GM12878 (cell line): ENCODE results near the gene NPHP1. TPM values are rescaled to one million over a fixed set of nuclear protein-coding genes. Genes with fewer than 3 reads are reported as not detected.

Experiments used
- ATAC-seq: fragments of 200-7000 bp; cut with Tn5 transposase; 3 replicates; pipeline ENCODE4 v1.9.1; 2020; ENCODE audit warnings: mild to moderate bottlenecking, moderate library complexity
- BruUV-seq: library from RNA; stranded (reverse); fragments of 400-500 nt; replicated peaks from 2 replicates; lab custom pipeline; 2021; lab: Mats Ljungman, UMichigan
- CTCF ChIA-PET: fragments of 300-600 bp; sonication (Branson Sonifier 250); formaldehyde crosslinking; extraction: SDS; loops from one replicate; lab custom pipeline; 2021; ENCODE audit warnings: inconsistent platforms; lab: Yijun Ruan, JAX
- POLR2A ChIA-PET: fragments of 350-600 bp; formaldehyde crosslinking; extraction: SDS; loops from one replicate; lab custom pipeline; 2021; ENCODE audit warnings: inconsistent platforms; lab: Charles Lee
- RAD21 ChIA-PET: fragments of 300-600 bp; sonication (Branson Sonifier 250); formaldehyde crosslinking; loops from one replicate; lab custom pipeline; 2023; ENCODE audit warnings: antibody characterized with exemption; ENCODE audit not compliant: unreplicated experiment; lab: Charles Lee
- SMC1A ChIA-PET: fragments of 300-600 bp; sonication (Branson Sonifier 250); formaldehyde crosslinking; loops from one replicate; lab custom pipeline; 2023; ENCODE audit not compliant: unreplicated experiment, uncharacterized antibody; lab: Charles Lee
- DNase-seq: peaks from one replicate; pipeline ENCODE4 v3.0.0-alpha.2; 2011; ENCODE audit warnings: low read depth, low spot score
- FAIRE-seq: peaks from 3 replicates; lab custom pipeline; 2011; peaks lifted over from hg19 to GRCh38; lab: Jason Lieb, UNC
- H2AFZ ChIP-seq: 2 replicates; pipeline ENCODE4 v1.6.0; 2011; ENCODE audit warnings: low read depth, low read length, control low read depth; ENCODE audit not compliant: control insufficient read depth
- H3K27ac ChIP-seq: 2 replicates; pipeline ENCODE4 v1.5.1; 2011; ENCODE audit warnings: control low read depth; ENCODE audit not compliant: control insufficient read depth, insufficient read depth
- H3K27me3 ChIP-seq, 2 experiments: replicated peaks in 1 of 2; 2 replicates each; pipeline versions ENCODE4 v1.6.0 to v1.6.1; 2011; ENCODE audit warnings: low read length in 1 of 2; ENCODE audit not compliant: control insufficient read depth in 2 of 2, insufficient read depth in 2 of 2
- H3K36me3 ChIP-seq, 2 experiments: 2 replicates each; pipeline ENCODE4 v1.5.1; 2011; ENCODE audit warnings: low read length in 1 of 2; ENCODE audit not compliant: control insufficient read depth in 2 of 2, insufficient read depth in 2 of 2
- H3K4me1 ChIP-seq: 2 replicates; pipeline ENCODE4 v1.6.1; 2011; ENCODE audit warnings: mild to moderate bottlenecking, low read length, moderate library complexity, mixed read lengths; ENCODE audit not compliant: control insufficient read depth, insufficient read depth
- H3K4me2 ChIP-seq: 2 replicates; pipeline ENCODE4 v1.6.0; 2011; ENCODE audit warnings: control low read depth; ENCODE audit not compliant: control insufficient read depth, insufficient read depth
- H3K4me3 ChIP-seq: fragments of 200-600 bp; sonication (generic); 2 replicates; pipeline ENCODE4 v1.5.1; 2016
- H3K79me2 ChIP-seq: 2 replicates; pipeline ENCODE4 v1.6.0; 2011; ENCODE audit warnings: low read length; ENCODE audit not compliant: control insufficient read depth, insufficient read depth
- H3K9ac ChIP-seq: 2 replicates; pipeline ENCODE4 v1.8.0; 2011; ENCODE audit warnings: low read length, control low read depth, mixed read lengths; ENCODE audit not compliant: control insufficient read depth, insufficient read depth
- H3K9me3 ChIP-seq: replicated peaks from 3 replicates; pipeline ENCODE4 v1.5.1; 2011; ENCODE audit warnings: mild to moderate bottlenecking, low read length; ENCODE audit not compliant: control insufficient read depth, insufficient read depth
- H4K20me1 ChIP-seq: 2 replicates; pipeline ENCODE4 v1.6.0; 2011; ENCODE audit not compliant: control insufficient read depth, insufficient read depth
- ASH2L ChIP-seq: fragments of 300-600, 200-600 bp; sonication (generic); IDR thresholded peaks from 2 replicates; pipeline ENCODE4 v1.6.1; 2017; ENCODE audit warnings: low read depth, mild to moderate bottlenecking, borderline replicate concordance
- CHD4 ChIP-seq: fragments of 200-600 bp; sonication (generic); IDR thresholded peaks from 2 replicates; pipeline ENCODE4 v1.6.1; 2016; ENCODE audit warnings: mild to moderate bottlenecking
- FOXK2 ChIP-seq: fragments of 450-650 bp; IDR thresholded peaks from 2 replicates; pipeline ENCODE4 v1.6.1; 2017; ENCODE audit warnings: mild to moderate bottlenecking, moderate library complexity
- GABPA ChIP-seq: IDR thresholded peaks from 2 replicates; pipeline ENCODE4 v1.6.1; 2014; ENCODE audit warnings: antibody characterized with exemption, low read depth, mild to moderate bottlenecking, inconsistent platforms
- HSF1 ChIP-seq: fragments of 150-350 bp; IDR thresholded peaks from 2 replicates; pipeline ENCODE4 v1.6.1; 2014; ENCODE audit warnings: mild to moderate bottlenecking, low read depth, low read length
- MLLT1 ChIP-seq: fragments of 450-650 bp; IDR thresholded peaks from 2 replicates; pipeline ENCODE4 v1.6.1; 2016; ENCODE audit warnings: mild to moderate bottlenecking
- NRF1 ChIP-seq: conservative IDR thresholded peaks from 2 replicates; pipeline ENCODE4 v1.6.1; 2011; ENCODE audit warnings: mild to moderate bottlenecking, low read depth, low read length, improper control_type of control experiment
- RBBP5 ChIP-seq: fragments of 200-600 bp; sonication (generic); conservative IDR thresholded peaks from 2 replicates; pipeline ENCODE4 v1.6.1; 2016
- RELB ChIP-seq: fragments of 450-650 bp; IDR thresholded peaks from 2 replicates; pipeline ENCODE4 v1.6.1; 2017; ENCODE audit warnings: low read depth, mild to moderate bottlenecking, moderate library complexity
- SUZ12 ChIP-seq: fragments of 200-600 bp; sonication (generic); IDR thresholded peaks from one replicate; pipeline ENCODE4 v1.6.1; 2018; ENCODE audit warnings: antibody characterized with exemption, mild to moderate bottlenecking; ENCODE audit not compliant: unreplicated experiment
- WRNIP1 ChIP-seq: IDR thresholded peaks from 2 replicates; pipeline ENCODE4 v1.6.1; 2011; ENCODE audit warnings: low read depth, low read length, improper control_type of control experiment, borderline replicate concordance
- WGBS: methylation state at CpG from one replicate; pipeline ENCODE4 v1.1.6; 2016; ENCODE audit warnings: low lambda C conversion rate; ENCODE audit not compliant: insufficient replicate concordance, insufficient coverage; ENCODE audit errors: missing lambda C conversion rate; 5-methylcytosine and 5-hydroxymethylcytosine counted together
- in situ Hi-C: fragments of 300-500 bp; cut with MboI; formaldehyde crosslinking; loops from 9 replicates; pipeline ENCODE4 v1.14.3; 2018; ENCODE audit warnings: mixed read lengths
- intact Hi-C: fragments of 100-400 bp; cut with micrococcal nuclease; formaldehyde crosslinking; loops from one replicate; pipeline ENCODE4 v1.14.2; 2022; ENCODE audit not compliant: unreplicated experiment
- polyA plus RNA-seq, 11 experiments: library from polyadenylated mRNA; depleted of rRNA in 4 of 11; unstranded in 6 of 11; stranded (reverse) in 5 of 11; fragments of >200 nt; fragmentation: Nextera tagmentation in 4 of 11; fragmentation: Illumina TruSeq in 1 of 11; extraction: Ambion mirVana in 4 of 11; extraction: Trizol in 1 of 11; gene quantifications; 1 replicate in 1 of 11; 2 replicates in 10 of 11; pipeline versions ENCODE4 v1.2.1 to v1.2.3, GENCODE V29; 2011 to 2016; ENCODE audit warnings: inconsistent platforms in 2 of 11, missing spikeins in 2 of 11, low read depth in 1 of 11
- total RNA-seq, 4 experiments: library from RNA; depleted of rRNA in 3 of 4; stranded (reverse); fragments of >200 nt in 3 of 4; fragmentation: Illumina TruSeq in 1 of 4; extraction: Trizol in 1 of 4; gene quantifications; 2 replicates each; pipeline versions ENCODE4 v1.2.1 to v1.2.3, GENCODE V29; 2013 to 2021

NPHP1 gene
- total and polyA plus RNA-seq, 10 of the 15 experiments (the other 5 are each of a cell fraction or from before 2014, with no cell fraction given): 0.23 to 3.5 (median 1.2) TPM

GRCh38 chr2:110115291-110116032 lies 89.4 kb downstream of the NPHP1 start, which contains the start of gene MALL:
MALL (minus strand) TSS chr2:110115822; CDS start chr2:110115792, 30 bp downstream.
- in situ Hi-C loops: no loop called here
- H3K4me3 ChIP-seq: no peak within 1 kb of the TSS
- BruUV-seq: no TSS peak
- no peaks in the 10 kb centered on the region for H3K79me2 ChIP-seq
- intact Hi-C loops: no loop called here
- no peaks in the 10 kb centered on the region for H3K4me1 ChIP-seq
- no peaks in the 10 kb centered on the region for H3K9me3 ChIP-seq
- peaks cover 0 to 8% of the 10 kb centered on the region in 2 experiments; a peak in 3 of 4 replicates for H3K27me3 ChIP-seq
- WGBS: 46% methylated on average over 29 of the region's 62 CpGs
- DNase-seq (no peak), FAIRE-seq (no peak), ATAC-seq (no peak)
- no peak within 1 kb of the TSS for H3K9ac ChIP-seq
- no peaks in the 10 kb centered on the region for H4K20me1 ChIP-seq
- H3K4me2 ChIP-seq: no peak within 1 kb of the TSS
- H3K36me3 ChIP-seq: no peaks in the 10 kb centered on the region
- H3K27ac ChIP-seq: no peak within 1 kb of the TSS
- H2AFZ ChIP-seq: no peak within 1 kb of the TSS
- SMC1A ChIA-PET: no interaction called here
- RAD21 ChIA-PET: no interaction called here
- POLR2A ChIA-PET: no interaction called here
- CTCF ChIA-PET: interaction anchor here (0.6 kb wide), 1 partner anchor 1873 kb away, joined by 3 read pairs; no protein-coding TSS in a partner anchor
- TF ChIP-seq SUZ12: peak; percentile 38
- TF ChIP-seq RBBP5: no peak
- TF ChIP-seq, all 136 proteins: peak for 1

- intact Hi-C loops: no loop called here
- H4K20me1 ChIP-seq: no peaks in the 10 kb centered on the region
- H3K27ac ChIP-seq: no peak overlapping the region
- H3K4me2 ChIP-seq: no peak overlapping the region
- H3K4me3 ChIP-seq: no peak overlapping the region
- RAD21 ChIA-PET: no interaction called here
- no peaks in the 10 kb centered on the region for H3K79me2 ChIP-seq
- TF ChIP-seq FOXK2 (no peak), RELB (no peak), HSF1 (no peak), MLLT1 (no peak), NRF1 (no peak), WRNIP1 (no peak), CHD4 (no peak), ASH2L (no peak), GABPA (no peak)
- TF ChIP-seq, all 136 proteins: peak for 0
- FAIRE-seq: no peak
- SMC1A ChIA-PET: no interaction called here
- WGBS: 73% methylated on average over 14 of the region's 14 CpGs
- POLR2A ChIA-PET: no interaction called here
- Histone ChIP-seq H3K9ac (no peak overlapping the region), H3K36me3 (no peaks in the 10 kb centered on the region), H3K4me1 (no peaks in the 10 kb centered on the region), H2AFZ (no peak overlapping the region), H3K27me3 (peaks cover 0 to 8% of the 10 kb centered on the region in 2 experiments; a peak in 3 of 4 replicates), H3K9me3 (no peaks in the 10 kb centered on the region)
- ATAC-seq: no peak
- no peak for DNase-seq
- in situ Hi-C loops: no loop called here
- BruUV-seq: no TSS peak
- CTCF ChIA-PET: interaction anchor here (0.6 kb wide), 1 partner anchor 1873 kb away, joined by 3 read pairs; no protein-coding TSS in a partner anchor
Measured at GRCh38 chr2:110114831-110115255, 90.0 kb downstream of the NPHP1 start.
